ENCODE measurements around the gene SLAIN1.

- TF ChIP-seq EZH2 (IDR thresholded peaks at IDR 0.05; ENCODE audit: insufficient read depth, poor library complexity, severe bottlenecking) (no peak), EZH2phosphoT487 (IDR thresholded peaks at IDR 0.05; ENCODE audit: insufficient read depth, low read depth) (no peak)
Measured at GRCh38 chr13:77737583-77738200, 40.2 kb downstream of the SLAIN1 start.

Data from GM23248 (cell line).